NCI-H128 (cell line): ENCODE data around the gene TRIM40.

Experiments used
- DNase-seq: peaks from one replicate; lab custom pipeline; 2025; ENCODE audit not compliant: unreplicated experiment; lab: John Stamatoyannopoulos, UW

TRIM40 gene, protein sequence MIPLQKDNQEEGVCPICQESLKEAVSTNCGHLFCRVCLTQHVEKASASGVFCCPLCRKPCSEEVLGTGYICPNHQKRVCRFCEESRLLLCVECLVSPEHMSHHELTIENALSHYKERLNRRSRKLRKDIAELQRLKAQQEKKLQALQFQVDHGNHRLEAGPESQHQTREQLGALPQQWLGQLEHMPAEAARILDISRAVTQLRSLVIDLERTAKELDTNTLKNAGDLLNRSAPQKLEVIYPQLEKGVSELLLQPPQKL

DNA sequence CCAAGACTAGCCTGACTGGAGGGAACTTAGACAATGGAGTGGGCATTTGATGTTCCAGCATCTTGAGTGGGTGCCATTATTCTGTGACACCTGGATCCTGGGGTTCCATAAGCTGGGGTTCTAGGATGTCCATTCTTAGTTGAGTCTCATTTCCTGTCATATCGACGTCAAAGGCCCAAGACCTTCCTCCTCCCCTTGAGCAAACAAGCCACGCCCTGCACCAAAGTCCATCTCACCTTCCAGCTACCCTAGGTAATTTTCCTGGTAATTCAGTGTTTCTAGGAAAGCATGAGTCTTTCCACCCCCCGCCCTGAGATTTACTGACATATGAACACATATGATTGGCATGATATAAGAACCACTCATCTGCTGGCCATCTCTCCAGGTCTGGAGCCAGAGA is at the start of gene TRIM40:
TSS of gene TRIM40 (plus strand) at position 384 of the 400 bp plus-strand sequence. CDS start 897 bp downstream, outside the sequence.
- DNase-seq: no peak

DNA sequence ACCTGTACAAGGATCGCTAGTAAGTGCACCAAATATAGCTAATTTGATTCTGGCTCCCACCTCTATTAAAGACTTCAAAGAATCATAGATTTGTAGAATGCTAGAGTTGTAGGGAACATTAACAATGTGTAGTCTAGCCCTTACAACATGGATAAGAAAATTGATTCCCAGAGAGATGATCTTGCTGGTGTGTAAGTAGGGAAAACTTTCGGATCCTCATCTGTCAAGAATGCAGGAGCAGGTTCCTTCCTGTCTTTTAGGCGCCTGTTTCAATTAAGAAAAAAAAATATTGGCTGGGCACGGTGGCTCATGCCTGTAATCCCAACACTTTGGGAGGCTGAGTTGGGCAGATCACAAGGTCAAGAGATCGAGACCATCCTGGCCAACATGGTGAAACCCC is 48.1 kb upstream of the TRIM40 start:
- DNase-seq: no peak

DNA sequence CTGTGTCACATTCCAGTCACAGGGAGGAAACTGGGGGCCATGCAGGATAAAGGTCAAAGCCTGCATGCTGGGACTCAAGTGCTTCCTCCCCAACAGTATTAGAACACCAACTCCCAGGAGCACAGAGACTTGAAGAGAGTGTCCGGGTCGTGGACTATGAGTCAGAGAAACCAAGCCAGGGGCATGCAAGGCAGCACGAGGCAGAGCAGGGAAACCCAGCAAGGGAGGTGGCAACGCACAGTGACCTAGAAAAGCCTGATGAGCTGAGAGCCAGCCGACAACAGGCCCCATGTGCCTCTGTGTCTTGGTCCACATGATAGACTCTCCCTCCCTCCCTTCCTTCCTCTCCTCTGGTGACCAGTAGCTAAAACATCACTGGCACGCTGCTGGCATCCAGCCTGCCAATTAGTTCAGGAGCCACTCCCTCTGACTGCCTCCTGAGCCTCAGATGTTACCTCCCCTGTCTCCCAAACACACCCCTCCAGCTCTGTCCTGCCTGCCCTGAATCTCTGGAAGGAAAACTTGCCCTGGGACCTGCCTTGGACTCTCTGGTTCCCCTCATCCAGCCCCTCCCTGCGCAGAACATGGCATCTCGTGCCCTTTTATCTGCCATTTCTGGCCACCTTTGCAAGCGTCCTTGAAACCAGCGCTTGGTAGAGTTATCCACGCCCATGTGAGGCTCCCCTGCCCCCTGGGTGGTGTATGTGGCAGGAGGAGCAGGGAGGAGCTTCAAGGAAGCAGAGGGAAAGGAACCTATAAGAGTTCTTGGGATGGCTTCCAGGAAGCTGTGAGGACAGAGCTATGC is 44.2 kb upstream of the TRIM40 start:
- DNase-seq: no peak

DNA sequence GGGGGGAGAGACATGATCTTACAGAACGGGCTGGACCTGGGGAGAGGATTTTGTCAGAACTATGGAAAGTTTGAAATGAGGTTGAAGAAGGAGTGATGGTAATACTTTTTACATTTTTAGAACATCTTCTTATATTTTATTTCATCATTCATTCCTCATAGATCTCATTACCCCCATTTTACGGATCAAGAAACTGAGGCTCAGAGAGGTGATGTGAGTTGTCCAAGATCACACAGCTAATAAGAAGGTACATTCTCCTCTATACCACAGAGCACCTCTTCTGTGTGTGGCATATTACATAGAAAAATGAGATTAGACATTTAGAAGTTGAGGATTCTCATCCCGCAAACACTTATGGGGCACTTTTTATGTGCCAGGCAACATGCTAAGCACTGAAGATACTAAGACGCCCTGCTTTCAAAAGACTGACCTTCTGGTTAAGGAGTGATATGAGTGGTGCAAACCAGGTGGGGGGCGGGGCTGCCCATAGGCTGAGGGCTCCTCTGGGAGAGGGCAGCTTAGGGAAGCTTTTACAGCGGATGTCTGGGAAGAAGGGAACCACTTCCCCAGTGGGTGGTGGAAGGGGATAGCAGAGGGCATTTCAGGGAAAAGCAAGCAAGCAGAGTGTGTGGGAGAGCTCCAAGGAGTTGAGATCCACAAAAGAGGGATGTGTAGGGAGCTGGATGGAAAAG is 42.9 kb upstream of the TRIM40 start:
- no peak for DNase-seq

DNA sequence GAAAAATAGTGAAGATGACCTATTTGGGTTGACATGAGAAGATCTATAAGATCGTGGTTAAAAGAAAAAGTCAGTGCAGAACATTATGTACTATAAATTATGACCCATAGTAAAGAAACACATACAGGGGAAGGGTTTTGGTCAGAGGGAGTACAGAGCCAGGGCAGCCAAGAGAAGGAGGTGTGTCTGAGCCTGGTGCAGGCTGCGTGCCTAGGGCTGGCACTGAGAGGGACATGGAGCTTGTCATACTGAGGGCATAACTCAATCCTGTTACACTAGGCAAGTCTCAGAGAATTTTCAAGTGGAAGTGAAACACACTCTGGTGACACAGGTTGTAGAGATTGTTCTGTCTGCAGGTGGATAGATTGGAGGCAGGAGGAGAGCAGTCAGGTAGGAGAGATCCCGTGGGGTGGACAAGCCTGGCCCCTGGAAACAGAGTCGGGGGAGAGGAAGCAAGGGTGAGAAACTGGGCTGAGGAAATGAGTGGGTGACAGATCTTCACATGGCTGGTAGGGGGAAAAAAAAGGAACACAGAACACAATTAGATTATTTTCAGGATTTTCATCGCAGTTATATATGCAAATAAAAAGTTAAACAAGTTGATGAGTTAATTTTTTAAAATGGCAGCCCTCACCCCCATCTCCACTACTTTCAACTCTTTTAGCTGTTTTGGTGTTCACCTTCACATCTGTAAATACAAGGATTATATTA is 41.8 kb upstream of the TRIM40 start:
- DNase-seq: no peak

DNA sequence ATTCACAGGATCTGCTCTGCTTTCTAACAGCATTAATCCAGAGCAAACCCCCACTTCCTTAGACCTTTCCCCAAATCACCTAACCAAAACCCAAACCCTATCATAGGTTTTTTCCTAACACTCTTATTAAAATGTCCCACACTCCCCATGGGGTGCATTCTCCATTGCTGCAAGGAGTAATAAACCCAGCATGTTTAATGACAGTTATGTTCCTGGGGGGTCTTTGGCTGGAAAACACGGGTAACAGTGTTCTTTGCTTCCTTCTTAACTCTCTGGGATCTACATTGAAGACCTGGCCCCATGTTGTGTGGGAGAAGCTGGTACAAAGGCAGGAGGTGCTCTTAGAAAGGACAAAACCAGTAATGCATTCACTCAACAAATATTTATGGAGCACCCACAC is 39.1 kb upstream of the TRIM40 start:
- no peak for DNase-seq

DNA sequence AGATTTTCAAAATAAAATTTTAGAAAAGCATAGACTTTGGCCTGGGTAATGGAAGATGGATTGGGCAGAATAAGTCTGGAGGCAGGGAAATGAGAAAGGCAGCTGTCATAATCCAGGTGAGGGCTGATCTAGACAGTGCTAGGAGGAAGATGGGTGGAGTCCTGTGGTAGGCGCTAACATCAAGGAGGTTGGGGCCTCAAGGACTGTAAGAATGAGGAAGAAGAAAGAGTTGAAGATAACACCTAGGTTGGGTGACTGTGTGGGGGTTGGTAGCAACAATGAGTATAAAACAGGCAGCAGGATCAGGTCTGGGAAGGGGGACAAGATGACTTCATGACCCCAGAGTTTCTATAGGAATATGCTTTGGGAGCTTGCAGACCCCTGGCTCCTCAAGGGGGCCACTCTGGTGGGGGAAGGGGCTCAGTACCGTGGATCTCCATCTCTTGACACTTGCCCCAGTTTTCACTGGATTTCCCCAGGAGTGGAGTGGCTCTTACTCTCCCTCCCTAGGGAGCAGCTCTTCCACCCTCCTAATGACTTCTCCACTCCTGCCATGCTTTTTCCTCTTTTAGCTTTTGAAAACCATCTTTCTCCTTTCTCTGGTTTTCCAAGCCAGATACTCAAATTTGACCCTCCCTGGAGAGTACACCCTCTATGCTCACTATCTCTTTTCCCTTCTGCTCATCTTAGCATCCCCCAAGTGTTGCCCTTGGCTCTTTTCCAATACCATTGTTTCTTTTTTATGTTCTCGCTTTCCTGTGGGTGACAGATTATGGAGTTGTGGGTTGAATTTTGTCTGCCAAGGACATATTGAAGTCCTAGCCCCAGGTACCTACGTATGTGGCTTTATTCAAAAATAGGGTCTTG is 37.8 kb upstream of the TRIM40 start:
- no peak for DNase-seq

DNA sequence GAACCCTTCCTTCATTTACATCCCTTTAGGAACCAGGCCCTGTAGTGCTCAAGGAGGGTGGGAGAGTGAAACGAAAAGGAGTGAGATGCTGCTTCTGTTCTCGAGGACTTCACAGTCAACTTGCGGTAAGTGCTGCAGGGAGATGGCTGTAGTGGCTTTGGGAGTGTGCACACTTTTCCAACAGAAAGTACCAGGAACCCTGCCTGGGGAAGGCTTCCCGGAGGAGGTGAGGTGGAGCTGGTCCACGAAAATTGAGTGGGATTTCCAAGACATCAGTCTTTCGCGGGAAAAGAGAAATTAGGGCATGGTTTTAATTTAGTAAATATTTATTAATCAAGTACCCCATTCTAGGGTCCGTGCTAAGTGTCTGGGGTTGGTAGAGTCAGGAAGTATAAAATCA is 35.8 kb upstream of the TRIM40 start:
- no peak for DNase-seq

DNA sequence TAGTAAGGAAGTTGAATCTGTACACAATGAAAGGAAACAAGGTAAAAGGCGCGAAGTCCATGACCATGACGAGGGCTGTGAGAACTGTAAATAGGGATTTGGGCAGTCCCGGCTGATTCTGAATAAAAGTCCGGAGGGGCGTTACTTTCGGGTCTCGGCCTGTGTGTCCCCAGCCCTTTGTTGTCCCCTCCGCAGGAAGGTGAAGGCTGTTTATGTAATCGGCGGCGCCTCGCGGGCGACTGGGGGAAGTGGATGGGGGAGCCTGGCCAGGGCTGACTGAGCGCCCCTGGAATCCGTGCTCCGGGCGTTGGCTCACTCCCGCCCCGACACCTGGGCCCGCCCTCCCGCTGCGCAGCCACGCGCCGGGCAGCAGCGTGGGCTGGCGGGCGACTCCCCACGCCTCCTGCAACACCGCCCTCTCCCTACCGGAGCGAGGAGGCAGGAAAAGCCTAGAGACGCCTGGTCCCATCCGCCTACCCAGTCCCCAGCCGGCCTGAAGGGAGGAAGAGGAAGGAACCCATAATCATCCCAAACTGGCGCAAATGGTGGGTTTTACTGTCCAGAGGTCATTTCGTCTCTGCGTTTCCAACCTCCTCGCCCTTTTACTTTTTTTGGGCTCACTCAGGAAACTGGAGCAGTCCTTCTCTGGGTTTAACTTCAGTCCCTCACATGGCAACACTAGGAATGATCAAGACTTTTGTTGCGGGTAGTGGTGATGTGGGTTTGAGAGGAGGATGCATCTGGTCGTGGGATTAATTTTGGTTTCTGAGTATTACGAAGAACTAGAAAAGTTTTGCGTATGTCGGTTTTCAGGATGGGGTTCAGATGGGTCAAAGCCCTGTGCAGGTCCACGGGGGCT is 35.1 kb upstream of the TRIM40 start:
- DNase-seq: no peak

DNA sequence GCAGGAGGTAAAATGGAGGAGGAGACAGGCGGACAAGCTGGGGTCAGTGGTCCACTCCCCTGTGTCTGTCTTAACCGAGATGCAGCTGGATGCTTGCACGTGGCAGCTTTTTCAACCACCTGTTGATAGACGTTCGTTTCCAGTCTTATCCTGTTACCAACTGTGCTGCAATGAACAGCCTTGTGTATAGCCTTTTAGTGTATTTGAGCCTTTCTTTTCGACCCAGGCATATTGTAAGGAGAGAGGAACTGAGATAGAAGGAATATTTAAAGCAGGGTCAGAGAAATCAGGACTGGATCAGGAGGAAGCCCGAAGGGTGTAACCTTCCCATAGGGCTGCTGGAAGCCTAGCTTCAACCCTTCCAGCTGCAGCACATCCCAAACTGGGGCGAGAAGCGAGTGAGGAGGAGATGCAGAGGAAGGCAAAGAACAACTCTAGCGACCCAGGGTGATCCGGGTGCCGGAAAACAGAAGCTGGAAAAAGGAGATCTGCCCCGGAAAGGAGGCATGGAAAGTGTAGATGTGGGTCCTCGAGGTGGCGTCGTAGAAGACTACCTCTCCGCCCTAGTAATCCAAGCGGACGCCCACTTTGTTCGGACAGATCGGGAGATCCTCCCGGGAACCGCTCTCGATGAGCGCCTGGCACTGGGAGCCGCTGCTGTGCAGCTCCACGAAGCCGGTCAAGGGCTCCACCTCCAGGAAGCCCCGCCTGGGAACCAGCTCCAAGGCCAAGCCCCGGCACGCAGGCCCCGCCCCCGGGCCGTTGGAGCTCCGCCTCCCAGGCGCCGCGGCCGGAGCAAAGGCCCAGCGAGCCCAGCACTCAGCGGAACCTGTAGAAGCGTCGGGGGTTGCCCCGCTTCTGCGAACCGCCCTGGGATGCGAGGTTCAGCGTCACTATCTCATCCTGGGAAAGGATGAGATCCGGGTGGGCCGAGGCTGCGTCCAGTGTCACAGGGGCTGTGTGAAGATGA is 34.2 kb upstream of the TRIM40 start:
- DNase-seq: peak; percentile 15

DNA sequence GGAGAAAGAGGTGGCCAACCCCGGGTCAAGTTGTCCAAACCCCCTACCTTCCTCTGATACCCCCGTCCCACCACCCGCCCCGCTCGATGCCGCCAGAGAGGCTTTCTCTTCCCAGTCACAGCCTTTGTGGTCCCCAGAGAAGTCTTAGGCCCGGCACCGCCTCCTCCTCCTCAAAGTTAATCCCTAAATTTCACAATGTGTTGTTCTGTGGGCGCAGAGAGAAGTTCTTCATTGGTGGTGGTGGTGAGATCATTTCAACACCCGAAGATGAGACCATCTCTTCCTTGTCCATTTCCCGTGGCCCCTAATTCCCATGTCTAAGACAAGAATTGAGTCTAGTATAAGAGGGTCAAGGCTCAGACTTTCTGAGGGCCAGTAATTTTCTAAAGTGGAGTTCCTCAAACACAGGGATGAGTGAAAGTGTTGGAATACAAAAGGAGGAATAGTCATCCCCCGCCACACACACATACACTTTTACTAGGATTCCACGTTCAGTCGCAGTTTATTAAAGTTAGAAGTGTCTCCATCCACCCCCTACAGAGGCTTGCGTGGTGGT is 33.4 kb upstream of the TRIM40 start:
- no peak for DNase-seq

DNA sequence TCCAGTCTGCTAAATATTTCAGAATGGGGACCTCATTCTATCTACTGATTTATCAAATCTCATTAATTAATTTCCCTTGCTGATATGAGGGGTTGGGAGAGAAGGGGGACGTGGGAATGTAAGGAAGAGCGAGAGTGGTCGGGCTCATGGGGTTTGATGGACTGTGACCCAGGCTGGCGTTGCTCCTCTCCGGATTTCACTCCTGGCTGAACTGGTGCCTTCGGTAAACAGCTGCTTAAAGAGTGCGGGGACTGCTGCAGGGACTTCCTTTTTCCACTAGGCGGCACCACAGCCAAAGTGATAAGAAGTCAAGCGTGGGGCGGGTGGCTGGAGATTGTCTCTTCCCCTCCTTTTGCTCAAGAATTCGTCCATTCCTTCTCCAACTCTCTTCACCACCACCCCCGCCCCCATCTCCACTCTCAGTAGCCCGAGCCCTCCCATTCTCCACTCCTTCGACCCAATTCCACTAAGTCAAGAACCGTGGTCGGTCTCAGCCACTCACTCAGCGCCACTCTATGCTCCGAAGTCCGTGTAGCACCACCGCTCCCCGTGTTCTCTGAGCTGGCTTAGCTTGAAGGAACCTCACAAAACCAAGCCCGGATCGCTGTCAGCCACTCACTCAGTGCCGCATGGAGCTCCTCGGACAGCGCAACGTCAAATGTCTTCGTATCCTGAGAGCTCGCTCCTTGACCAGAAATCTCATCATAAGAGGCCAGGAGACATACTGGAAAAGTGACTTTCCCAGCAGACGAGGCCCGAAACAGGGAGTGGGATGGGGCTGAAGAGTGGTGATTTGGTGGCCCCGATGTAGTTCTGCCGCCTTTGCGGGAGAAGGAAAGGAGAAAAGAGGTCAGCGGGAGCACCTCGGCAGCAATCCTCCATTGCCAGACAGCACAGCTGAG is 32.7 kb upstream of the TRIM40 start:
- peak; percentile 37 for DNase-seq

DNA sequence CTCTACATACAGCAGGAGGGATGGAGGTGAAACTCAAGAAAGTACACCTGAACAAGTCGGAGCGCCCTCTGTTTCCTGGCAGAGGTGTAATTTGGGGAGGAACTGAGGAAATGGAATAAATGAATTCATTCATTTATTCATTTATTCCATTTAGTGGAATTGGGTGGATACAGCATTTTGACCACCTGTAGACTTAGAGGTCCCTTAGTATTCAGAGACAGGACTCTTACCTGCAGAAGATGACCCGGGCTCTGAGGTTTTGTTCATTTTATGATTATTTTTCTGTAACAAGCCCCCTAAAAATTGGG is 32.1 kb upstream of the TRIM40 start:
- no peak for DNase-seq

DNA sequence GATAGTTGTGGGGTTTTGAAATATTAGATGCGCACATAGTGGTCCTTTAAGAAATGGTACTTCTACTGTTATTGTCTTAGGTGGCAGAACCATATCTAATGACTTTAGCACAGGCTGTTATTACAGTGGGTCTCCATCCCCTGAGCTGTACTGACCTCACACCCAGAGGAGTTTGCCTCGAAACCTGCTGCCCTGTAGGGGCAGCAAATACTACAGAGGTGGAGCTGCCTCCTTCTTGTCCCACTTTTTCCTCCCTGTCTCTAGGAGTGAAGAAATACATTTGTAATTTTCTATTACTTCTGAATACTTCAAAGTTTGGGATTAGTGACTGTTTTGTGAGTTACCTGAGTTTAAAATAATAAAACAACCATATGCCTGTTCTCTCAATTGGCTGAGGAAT is 31.3 kb upstream of the TRIM40 start:
- no peak for DNase-seq

DNA sequence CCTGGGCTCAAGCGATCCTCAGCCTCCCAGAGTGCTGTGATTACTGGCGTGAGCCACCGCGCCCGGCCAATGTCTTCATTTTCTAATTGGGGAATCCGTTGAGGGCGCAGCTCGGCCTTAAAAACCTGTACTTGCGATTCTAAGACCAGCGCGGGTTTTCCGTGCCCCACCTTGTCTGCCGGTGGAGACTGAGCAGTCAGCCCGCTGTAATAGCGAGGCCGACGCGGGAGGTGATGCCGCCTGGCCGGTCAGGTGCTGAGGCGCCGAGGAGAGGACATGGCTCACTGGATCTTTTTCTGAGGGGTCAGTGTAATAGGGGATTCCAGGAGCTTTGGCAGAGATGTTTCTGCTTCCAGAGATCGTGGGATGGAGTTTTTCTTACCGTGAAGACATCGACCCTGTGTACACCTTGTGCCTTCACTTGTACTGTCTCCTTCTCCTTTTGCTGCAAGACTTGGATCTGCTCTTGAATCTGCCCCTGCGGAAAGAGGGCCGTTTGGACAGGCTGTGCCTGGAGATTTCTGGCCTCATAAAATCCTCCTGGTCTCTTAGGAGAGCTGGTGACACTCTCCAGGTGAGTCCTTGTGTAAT is 24.6 kb upstream of the TRIM40 start:
- DNase-seq: no peak

DNA sequence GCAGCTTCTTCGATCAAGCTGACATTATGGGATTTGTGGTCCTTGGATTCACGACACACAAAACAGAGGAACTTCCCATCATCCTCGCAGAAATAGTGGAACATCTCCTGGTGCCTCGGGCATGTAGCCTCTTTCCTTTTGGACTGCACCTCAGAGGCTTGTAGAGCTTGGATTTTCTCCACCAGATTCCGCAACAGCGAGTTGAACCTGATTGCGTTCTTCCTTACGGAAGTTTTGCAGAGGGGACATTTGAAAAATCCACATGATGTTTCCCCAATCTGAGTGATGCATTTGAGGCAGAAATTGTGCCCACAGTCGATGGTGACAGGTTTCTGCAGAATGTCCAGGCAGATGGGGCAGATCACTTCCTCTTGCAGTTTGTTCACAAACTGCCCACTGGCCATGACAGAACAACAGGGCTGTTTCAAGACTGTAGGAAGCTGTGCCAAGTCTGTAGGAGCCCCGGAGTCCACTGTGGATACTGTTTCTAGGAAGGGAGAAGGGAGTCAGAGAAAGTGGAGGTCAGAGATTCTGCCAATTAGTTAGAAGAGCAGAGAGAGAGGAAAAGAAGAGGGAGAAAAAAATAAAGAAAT is 23.4 kb upstream of the TRIM40 start:
- DNase-seq: no peak
